Lower leg skin (tissue), 3 donors: Measurements from ENCODE around the gene YWHAE.

Experiments used
- POLR2A ChIP-seq, 2 donors: fragments of 450-650 bp; IDR thresholded peaks; one replicate each; pipeline ENCODE4 v1.6.1; 2016 to 2017; ENCODE audit warnings: antibody characterized with exemption in 2 of 2, mild to moderate bottlenecking in 1 of 2, moderate library complexity in 1 of 2
- TF ChIP-seq, protein P1 (sequence below), 3 donors: fragments of 450-650 bp; IDR thresholded peaks; one replicate each; pipeline ENCODE4 v1.5.1; 2016; ENCODE audit warnings: antibody characterized with exemption in 3 of 3, mild to moderate bottlenecking in 3 of 3, moderate library complexity in 2 of 3

DNA sequence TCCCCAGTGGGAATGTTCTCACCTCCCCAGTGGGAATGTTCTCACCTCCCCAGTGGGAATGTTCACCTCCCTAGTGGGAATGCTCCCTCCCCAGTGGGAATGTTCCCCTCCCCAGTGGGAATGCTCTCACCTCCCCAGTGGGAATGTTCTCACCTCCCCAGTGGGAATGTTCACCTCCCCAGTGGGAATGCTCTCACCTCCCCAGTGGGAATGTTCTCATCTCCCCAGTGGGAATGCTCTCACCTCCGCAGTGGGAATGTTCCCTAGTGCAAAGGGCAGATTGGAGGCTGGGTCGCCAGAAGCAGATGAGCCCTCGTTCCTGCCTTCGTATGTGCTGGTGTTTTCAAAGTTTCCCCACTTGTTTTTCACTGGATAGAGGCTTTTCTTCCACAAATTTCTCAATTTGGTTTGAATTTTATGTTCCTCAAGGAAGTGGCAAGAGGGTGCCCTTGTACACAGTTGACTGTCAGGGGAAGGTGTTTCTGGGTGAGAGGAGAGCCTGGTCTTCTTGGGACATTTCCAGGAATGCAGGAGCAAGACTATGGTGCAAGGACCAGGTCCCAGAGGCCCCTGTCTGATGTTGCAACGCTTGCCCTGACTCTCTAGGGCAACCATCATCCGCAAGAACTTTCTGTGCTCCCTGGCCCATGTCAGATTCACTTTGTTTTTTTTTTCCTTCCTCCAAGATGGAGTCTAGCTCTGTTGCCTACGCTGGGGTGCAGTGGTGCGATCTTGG is 86.6 kb downstream of the YWHAE start:
- TF ChIP-seq, protein P1, sequence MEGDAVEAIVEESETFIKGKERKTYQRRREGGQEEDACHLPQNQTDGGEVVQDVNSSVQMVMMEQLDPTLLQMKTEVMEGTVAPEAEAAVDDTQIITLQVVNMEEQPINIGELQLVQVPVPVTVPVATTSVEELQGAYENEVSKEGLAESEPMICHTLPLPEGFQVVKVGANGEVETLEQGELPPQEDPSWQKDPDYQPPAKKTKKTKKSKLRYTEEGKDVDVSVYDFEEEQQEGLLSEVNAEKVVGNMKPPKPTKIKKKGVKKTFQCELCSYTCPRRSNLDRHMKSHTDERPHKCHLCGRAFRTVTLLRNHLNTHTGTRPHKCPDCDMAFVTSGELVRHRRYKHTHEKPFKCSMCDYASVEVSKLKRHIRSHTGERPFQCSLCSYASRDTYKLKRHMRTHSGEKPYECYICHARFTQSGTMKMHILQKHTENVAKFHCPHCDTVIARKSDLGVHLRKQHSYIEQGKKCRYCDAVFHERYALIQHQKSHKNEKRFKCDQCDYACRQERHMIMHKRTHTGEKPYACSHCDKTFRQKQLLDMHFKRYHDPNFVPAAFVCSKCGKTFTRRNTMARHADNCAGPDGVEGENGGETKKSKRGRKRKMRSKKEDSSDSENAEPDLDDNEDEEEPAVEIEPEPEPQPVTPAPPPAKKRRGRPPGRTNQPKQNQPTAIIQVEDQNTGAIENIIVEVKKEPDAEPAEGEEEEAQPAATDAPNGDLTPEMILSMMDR (IDR thresholded peaks at IDR 0.05), result no peak
- no peak for TF ChIP-seq POLR2A (IDR thresholded peaks at IDR 0.05)
